ENCODE measurements around the gene SMIM24. TPM values are rescaled to one million over a fixed set of nuclear protein-coding genes. Genes with fewer than 3 reads are reported as not detected.

The SMIM24 gene
- total RNA-seq, 6 experiments from 2014 or later = 2.1 to 38.1 (median 6.6) TPM; not detected in 1

DNA sequence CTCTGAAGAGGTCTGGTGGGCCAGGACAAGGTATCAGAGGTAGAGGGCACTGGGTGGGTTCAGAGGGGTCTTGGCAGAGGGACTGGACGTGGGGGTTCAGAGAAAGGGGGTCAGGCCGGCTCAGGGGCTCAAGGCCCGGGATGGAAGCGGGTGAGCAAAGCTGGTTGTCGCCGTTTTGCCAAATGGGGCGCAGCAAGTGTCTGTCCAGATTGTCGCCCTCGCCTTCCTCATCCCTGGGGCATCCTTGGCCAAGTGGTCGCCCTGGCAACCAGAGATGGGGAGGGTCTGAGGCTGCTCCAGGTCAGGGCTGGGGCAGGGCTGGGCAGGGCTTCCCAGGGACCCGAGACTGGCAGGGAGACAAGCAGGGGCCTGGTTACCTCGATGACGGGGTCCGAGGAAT is 13.3 kb upstream of the SMIM24 start:
- TF ChIP-seq POLR2A (IDR thresholded peaks at IDR 0.05) (no peak), CTCF (IDR thresholded peaks at IDR 0.05) (no peak)
- WGBS (ENCODE audit: insufficient coverage, low coverage, low lambda C conversion rate, missing lambda C conversion rate) = 83% methylated on average over 1 of the region's 14 CpGs
- intact Hi-C loops (cut with DNase I) = no loop called here
- Histone ChIP-seq H3K36me3 (peaks cover 0 to 32% (median 4%) of the 10 kb centered on the region in 4 donors), H3K4me1 (no peaks in the 10 kb centered on the region), H3K9me3 (no peaks in the 10 kb centered on the region), H3K4me3 (no peak overlapping the region), H3K27ac (no peak overlapping the region), H3K27me3 (no peaks in the 10 kb centered on the region)
- DNase-seq (no peak), ATAC-seq (no peak)

DNA sequence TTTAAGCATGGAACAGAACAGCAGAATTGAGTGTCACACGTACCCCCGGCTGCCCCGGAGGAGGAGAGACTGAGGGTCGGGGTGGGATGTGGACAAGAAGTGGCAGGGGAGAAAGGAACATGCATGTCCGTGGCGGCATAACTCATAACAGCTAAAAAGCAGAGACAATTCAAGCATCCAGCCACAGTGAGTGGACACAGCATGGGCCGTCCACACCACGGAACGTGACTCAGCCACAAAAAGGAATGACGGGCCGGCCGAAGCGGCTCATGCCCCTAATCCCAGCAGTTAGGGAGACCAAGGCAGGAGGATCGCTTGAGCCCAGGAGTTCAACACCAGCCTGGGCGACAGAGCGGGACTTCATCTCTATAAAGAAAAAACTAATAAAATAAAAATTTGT is 12.6 kb upstream of the SMIM24 start:
- no peak for TF ChIP-seq CTCF (IDR thresholded peaks at IDR 0.05)
- no peak for TF ChIP-seq POLR2A (IDR thresholded peaks at IDR 0.05)
- no peaks in the 10 kb centered on the region for H3K27me3 ChIP-seq
- WGBS (ENCODE audit: insufficient coverage, low coverage, low lambda C conversion rate, missing lambda C conversion rate) = 92% methylated on average over 15 of the region's 16 CpGs
- H3K4me3 ChIP-seq = no peak overlapping the region
- H3K9me3 ChIP-seq = no peaks in the 10 kb centered on the region
- H3K4me1 ChIP-seq = no peaks in the 10 kb centered on the region
- DNase-seq (no peak), ATAC-seq (no peak)
- no peak overlapping the region for H3K27ac ChIP-seq
- H3K36me3 ChIP-seq = peaks cover 0 to 32% (median 4%) of the 10 kb centered on the region in 4 donors
- intact Hi-C loops (cut with DNase I) = no loop called here

GRCh38 chr19:3492131-3492839 is 12.0 kb upstream of the SMIM24 start:
- TF ChIP-seq CTCF (IDR thresholded peaks at IDR 0.05) (no peak), POLR2A (IDR thresholded peaks at IDR 0.05) (no peak)
- intact Hi-C loops (cut with DNase I) = no loop called here
- Histone ChIP-seq H3K4me1 (no peaks in the 10 kb centered on the region), H3K9me3 (no peaks in the 10 kb centered on the region), H3K27ac (no peak overlapping the region), H3K27me3 (no peaks in the 10 kb centered on the region), H3K4me3 (no peak overlapping the region), H3K36me3 (peaks cover 0 to 32% (median 4%) of the 10 kb centered on the region in 4 donors)
- ATAC-seq (no peak), DNase-seq (no peak)
- 98% methylated on average over 10 of the region's 45 CpGs for WGBS (ENCODE audit: insufficient coverage, low coverage, low lambda C conversion rate, missing lambda C conversion rate)

GRCh38 chr19:3491396-3492119 is 11.2 kb upstream of the SMIM24 start:
- Histone ChIP-seq H3K4me1 (no peaks in the 10 kb centered on the region), H3K4me3 (no peak overlapping the region), H3K27me3 (no peaks in the 10 kb centered on the region), H3K27ac (no peak overlapping the region), H3K36me3 (peaks cover 0 to 32% (median 4%) of the 10 kb centered on the region in 4 donors), H3K9me3 (no peaks in the 10 kb centered on the region)
- no peak for TF ChIP-seq POLR2A (IDR thresholded peaks at IDR 0.05)
- TF ChIP-seq CTCF (IDR thresholded peaks at IDR 0.05) = no peak
- 83% methylated on average over 8 of the region's 55 CpGs for WGBS (ENCODE audit: insufficient coverage, low coverage, low lambda C conversion rate, missing lambda C conversion rate)
- intact Hi-C loops (cut with DNase I) = no loop called here
- DNase-seq (no peak), ATAC-seq (no peak)

Data from right lobe of liver (tissue), 6 donors.